Epidermal melanocyte (primary cell): ENCODE measurements around the gene DESI2.
"Not testable (repeated sequence)": the region's sequence is repeated elsewhere in the genome, so short reads cannot be mapped to it uniquely, and the experiment has no call there.

Experiments
- DNase-seq: peaks from one replicate; pipeline ENCODE4 v3.0.0; 2011; ENCODE audit warnings: low spot score; ENCODE audit not compliant: insufficient read length

The DESI2 gene

DNA sequence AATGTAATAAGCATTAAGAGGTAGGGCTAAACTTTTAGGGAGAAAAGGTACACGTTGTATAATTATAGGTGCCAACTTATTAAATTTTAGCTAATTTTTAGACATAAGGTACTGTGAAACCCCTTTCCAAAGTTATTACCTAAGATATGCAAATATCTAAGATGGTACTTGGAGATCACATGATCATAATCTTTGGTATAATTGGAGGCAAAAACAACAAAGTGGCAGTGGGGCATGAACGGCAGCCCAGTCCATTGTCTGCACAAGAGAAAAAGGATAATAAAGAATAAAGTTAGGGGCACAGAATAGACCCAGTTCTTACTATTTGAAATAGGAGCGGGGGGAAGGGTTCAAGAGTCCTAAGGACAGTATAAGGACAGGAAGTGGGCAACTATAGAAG lies 51.2 kb downstream of the DESI2 start:
- DNase-seq = no peak

DNA sequence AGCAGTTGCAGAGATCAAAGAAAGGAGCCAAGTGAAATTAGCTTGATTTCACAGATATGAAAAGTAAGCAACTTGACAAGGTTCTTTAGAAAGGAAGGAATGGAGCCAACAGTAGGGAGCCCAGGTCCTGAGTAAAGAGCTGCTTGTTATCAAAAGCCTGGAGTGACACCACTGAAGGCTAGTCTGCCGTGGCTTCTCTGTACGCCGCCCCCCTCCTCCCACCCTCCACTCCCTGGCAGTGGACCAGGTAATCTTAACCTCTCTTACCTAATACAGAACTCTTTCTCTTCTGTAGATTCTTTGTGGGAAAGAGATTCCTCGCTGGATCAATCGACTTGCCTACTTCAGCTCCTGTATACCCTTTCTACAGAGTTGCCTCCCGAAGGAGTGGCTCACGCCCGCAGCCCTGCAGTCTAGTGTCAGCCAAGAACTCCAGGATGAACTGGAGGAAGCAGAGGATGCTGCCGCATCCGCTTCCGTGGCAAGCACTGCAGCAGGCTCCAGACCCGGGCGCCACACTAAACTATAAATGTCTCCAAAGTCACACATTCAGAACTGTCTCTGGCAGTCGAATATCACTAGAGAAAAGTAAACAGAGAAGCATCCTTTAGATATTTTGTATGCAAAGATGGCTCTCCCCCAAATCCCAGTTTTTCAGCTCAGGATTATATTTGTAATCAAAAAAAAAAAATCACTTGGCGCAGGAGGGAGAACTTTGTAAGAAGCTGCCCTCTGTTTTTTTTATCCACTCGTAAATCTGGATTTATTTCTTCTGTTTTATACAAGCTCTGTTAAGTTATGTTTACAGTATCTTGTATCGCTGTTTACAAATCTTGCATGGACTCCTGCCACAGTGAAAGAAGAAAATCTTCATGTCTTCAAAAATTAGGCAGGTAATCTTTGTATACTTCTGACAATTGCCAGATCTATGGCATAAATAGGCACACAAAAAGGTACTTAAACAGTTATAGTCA lies 52.6 kb downstream of the DESI2 start:
- no peak for DNase-seq

DNA sequence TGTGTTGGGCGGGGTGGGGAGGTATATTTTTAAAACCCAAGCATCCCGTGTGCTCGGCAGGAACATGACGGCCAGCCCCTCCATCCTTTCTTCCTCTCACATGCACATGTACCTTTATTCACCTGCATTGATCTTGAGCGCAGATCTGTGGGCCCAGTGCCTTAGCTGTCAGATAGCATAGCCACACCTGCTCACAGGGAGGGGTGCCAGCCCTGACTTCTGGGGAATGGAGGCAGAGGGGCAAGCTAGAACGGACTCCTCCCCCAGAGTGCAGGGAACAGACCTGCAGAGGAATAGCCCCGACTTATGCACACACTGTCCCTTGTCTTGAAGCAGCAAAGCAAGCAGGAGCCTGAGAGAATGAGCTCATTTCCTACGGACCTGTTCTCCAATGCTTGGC lies 56.1 kb downstream of the DESI2 start:
- DNase-seq = no peak

DNA sequence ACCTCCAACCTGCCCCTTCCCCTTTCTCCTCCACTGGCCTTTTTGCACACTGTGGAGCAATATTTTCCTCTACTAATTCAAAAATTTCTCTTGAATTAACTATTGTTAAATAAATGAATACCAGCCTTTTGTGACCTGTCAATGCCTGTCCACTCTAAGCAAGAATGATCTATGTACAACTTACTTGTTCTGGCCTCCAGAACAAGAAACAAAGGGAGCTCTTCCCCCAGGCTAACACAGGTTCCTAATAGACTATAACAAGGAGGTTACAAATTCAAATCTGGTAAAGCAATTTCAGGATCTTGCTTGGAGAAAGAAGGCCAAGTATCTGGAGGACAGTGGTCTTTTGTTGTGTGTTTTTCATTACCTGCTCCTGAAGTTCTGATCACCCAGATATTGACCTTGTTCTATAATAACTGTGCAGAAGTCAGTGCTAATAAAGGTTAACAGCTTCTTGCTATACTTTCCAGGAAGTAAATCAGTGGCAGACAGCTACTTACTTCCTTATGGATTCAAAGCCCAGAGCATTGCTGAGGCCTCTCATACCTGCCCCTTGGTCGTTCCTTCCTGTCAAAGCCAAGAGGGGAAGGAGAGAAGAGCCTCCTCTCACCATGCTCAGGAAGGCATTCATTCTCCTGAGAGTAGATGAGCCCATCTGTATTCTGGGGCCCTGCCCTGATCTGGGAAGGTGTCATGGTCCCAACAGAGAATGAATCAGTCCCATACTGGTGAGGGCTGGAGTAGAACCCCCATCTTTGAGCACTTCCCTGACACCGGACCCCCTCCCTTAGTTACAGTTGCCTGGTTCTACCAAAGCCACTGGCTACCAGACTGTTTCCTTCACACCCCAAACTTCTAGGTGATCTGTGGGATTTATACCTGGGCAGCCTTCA lies 56.8 kb downstream of the DESI2 start:
- no peak for DNase-seq

DNA sequence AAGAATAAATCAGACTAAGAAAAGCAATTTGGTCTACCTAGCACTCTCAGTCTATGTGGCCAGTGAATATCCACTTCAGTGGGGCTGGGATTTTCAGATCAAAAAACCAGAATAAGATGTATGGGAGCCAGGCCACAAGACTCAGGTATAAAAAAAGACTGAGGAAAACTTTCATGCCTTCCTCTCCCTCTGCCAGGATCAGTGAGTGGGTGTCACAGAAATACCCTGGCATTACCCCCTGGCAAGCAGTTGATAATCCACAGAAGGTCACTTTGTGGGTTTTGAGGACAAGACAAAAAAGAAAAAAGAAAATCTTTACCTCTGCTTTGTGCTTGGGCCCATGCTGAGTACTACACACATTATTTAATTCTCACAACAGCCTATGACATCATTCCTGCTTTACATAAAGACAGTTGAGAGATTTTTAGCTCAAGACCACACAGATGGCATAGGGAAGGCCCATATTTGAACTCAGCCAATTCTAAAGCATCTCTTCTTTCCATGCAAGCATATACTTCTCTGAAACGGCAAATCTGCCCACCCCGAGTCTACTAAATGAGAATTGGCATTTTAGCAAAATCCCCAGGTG lies 57.6 kb downstream of the DESI2 start:
- DNase-seq = no peak

DNA sequence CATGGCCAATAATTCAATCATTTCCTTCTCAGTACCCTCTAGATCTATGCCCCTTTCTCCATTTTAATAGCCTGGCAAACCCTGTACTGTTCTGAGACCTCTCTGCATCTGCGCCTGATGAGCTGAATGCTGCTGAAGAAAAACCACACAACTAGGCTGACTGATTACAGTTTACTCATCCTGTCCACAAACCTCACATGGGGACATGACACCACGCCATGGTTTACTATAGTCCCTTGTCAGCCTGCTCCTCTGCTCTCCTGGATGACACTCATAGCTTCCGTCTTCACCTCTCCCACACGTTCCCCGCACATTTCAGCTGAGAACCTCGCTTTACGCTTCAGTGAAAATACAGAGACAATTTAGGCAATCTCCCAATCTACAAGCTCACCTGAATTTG lies 59.7 kb downstream of the DESI2 start:
- no peak for DNase-seq

DNA sequence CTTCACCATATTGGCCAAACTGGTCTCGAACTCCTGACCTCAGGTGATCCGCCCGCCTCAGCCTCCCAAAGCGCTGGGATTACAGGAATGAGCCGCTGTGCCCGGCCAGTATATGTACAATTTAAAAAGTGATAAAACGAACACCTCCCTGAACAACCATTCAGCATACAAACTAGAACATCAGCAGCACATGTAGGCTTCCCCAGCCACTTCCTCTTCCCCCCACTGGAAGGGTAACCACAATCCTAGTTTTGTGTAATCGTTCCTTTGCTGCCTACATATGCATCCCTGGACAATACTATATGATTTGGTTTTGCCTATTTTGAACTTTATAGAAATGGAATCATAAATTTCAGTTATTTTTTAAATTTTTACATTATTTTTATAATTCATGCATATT lies 60.4 kb downstream of the DESI2 start:
- DNase-seq = no peak

DNA sequence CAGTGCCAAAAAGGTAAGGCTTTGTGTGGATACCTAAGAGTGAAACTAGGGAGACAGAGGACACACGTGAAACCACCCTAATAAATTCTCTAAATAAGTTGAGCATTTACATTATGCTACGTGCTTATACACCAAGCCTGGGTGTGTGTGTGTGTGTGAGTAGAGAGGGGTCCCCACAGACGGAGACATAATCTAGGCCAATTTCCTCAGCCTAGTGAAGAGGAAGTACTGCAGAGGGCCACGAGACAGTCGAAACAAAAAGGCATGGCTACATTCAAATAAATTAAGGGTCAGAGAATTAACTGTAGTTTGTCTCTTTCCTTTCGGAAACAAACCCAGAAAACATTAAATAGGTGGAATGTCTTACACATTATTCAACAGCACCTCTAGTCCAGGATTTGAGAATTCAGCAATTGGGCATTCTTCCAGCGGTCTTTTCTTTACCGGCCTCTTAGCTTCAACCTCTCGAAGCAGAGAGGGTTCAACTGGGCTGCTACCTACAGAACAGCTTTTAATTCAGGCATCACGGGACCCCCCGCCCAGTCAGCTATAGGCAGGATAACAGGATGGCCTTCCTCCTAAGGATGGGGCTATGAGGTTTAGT lies 75.0 kb downstream of the DESI2 start:
- DNase-seq = no peak

DNA sequence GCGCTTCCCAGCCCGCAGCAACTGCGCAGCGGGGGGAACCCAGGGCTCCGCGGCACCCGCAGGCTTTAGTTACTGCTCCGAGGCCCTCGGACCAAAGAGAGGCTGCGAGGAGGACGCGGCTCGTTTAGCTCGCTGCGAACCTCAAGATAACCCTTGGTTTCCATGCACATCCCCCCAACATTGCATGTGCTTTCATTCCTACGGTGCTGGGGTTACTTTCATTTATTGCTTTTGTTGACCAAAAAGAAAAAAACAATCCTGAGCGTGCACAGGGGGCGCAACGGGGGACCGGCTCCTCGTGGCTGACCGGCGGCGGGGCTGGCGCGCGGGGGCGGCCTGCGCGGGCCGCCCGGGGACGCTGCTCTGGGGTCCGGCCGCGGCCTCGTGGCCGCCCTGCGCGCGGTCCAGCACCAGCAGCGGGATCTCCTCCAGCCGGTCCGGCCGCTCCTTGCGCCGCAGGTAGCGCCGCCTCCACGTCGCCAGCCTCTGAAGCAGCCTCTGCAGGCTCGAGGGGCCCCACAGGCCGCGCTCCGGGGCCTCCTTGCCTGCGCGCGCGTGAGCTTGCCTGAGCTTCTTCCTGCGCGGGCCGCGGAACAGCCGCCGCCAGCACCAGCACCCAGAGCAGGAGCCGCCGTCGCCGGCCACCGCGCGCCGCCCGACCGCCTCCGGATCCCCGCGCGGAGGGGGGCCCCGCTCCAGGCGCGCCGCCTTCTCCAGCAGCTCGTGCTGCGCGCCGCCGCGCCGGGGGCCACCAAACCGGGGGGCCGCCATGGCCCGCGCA lies 77.4 kb downstream of the DESI2 start:
- no peak for DNase-seq

DNA sequence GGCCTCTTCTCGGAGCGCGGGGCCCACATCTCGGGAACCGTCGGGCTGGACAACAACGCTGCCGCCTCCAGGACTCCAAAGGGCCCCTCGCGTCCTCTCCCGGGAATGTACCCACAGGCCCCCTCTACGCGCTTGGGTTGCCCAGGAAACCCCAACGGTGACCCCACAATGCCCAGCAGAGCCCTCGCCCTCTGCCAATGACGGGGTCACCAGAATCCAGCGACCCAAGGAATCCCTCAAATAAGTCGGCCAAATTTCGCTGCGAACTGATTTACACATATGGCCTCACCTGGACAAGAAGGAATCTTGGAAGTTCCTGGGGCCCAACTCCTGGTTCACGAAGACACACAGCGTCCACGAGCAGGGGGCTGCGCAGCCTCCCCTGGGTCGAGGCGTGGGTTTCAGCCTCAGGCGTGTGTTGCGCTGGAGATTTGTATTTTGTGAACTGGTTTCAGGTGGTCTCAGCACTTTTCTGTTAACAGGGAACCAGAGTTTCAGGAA lies 78.1 kb downstream of the DESI2 start:
- no peak for DNase-seq

DNA sequence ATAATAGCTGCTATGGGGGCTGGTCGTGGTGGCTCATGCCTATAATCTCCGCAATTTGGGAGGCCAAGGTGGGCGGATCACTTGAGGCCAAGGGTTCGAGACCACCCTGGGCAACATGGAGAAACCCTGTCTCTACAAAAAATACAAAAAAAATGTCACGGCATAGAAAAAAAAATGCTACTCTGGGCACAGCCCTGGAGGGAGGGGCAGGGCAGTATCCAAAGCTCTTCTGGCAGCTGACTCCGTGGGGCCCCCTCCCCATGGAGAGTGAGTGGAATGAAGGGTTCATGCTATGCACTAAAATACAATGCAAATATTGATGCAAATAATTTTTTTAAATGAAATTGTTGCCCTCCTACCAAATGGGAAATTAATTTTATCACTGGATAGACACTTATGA lies 78.7 kb downstream of the DESI2 start:
- no peak for DNase-seq

DNA sequence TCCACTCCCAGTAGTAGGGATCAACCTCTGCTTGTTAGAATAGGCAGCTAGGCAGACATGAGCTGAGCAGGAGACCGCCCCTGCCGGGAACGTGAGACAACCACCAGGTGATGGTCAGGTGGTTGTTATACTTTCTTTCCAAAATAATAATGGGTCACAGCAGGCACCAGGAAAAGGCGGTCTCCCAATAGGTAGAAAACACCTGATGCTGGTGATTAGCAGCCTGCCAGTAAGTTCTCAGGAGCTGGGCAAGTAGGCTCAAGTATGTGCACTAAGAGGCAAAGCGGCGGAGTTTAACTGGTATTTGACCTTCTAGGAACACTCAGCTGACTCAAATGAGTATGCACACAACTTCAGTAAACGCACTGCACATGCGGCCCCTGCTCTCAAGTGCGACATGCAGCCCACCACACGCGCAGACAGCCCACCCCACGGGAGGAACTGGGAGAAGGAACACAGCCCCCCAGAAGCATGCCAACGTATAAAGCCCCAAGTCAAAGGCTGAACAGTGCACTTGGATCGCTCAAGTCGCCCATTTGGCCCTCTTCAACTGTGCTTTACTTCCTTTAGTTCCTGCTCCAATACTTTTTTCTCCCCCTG lies 80.0 kb downstream of the DESI2 start:
- no peak for DNase-seq

DNA sequence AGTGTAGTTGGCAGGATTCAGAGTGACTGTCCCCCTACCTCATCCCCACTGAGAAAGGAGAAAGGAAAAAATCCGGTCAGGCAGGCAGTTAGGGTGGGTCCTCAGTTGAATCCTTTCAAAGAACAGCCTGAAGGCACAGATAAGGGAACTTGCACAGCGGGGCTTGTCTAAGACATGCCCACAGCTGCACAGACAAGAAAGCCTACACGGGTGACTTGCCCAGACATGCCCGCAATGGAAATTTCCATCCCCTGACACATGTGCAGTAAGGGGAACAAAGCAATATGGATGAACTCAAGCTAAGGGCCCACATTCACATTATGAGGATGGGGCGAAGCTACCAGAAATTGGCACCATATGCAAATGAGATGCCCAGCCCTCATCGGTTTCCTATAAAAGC lies 82.5 kb downstream of the DESI2 start:
- DNase-seq = no peak

DNA sequence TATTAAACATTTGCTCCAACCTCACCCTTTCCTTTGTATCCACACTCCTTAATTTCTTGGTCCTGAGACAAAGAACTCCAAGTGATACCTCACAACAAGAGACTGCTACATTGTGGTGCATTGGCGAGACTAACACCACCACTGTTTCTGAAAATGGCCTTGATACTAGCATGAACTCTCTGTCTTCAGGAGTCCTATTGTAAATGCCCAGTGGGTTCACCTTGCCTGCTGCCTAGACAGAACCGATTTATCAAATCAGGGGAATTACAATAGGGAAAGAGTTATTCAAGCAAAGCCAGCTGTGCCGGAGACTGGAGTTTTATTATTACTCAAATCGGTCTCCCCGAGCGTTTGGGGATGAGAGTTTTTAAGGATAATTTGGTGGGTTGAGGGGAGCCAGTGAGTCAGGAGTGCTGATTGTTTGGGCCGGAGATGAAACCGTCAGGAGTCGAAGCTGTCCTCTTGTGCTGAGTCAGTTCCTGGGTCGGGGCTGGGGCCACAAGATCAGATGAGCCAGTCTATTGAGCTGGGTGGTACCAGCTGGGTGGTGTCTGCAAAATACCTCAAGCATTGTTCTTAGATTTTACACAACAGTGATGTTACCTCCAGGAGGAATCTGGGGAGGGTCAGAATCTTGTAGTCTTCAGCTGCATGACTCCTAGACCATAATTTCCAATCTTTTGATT lies 83.1 kb downstream of the DESI2 start:
- no peak for DNase-seq

DNA sequence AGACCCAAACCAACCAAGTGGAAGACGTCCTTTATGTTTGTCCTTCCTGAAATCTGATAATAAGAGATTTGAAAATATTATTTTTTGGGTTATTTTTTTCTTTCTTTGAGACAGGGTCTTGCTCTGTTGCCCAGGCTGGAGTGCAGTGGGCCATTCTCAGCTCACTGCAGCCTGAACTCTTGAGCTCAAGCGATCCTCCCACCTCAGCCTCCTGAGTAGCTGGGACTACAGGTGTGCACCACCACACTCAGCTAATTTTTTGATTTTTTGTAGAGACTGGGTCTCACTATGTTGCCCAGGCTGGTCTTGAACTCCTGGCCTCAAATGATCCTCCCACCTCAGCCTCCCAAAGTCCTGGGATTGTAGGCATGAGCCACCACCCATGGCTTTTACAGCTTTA lies 86.2 kb downstream of the DESI2 start:
- not testable (repeated sequence) for DNase-seq

DNA sequence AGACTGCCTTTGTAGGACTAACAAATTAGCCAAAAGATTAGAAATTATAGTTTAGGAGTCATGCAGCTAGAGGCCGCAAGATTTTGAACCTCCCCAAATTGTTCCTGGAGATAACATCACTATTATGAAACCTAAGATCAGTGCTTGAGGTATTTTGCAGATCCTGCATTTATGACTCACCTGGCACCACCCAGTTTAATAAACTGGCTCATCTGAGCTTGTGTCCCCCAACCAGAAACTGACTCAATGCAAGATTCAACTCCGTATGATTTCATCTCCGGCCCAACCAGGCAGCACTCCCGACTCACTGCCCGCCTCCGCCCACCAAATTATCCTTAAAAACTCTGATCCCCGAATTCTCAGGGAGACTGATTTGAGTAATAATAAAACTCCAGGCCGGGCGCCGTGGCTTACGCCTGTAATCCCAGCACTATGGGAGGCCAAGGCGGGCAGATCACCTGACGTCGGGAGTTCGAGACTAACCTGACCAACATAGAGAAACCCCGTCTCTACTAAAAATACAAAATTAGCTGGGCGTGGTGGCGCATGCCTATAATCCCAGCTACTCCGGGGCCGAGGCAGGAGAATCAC lies 87.2 kb downstream of the DESI2 start:
- not testable (repeated sequence) for DNase-seq

DNA sequence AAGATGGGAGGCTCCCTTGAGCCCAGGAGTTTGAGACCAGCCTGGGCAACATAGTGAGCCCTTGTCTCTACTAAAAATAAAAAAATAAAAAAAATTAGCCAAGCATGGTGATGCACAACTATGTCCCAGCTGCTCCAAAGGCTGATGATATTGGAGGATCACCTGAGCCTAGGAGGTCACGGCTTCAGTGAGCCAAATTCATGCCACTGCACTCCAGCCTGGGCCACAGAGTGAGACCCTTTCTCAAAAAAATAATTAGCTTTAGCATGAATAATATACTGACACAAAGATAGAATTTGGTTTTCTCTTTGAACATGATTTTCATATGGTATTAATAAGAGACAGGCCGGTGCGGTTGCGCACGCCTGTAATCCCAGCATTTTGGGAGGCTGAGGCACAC lies 88.8 kb downstream of the DESI2 start:
- DNase-seq = no peak

DNA sequence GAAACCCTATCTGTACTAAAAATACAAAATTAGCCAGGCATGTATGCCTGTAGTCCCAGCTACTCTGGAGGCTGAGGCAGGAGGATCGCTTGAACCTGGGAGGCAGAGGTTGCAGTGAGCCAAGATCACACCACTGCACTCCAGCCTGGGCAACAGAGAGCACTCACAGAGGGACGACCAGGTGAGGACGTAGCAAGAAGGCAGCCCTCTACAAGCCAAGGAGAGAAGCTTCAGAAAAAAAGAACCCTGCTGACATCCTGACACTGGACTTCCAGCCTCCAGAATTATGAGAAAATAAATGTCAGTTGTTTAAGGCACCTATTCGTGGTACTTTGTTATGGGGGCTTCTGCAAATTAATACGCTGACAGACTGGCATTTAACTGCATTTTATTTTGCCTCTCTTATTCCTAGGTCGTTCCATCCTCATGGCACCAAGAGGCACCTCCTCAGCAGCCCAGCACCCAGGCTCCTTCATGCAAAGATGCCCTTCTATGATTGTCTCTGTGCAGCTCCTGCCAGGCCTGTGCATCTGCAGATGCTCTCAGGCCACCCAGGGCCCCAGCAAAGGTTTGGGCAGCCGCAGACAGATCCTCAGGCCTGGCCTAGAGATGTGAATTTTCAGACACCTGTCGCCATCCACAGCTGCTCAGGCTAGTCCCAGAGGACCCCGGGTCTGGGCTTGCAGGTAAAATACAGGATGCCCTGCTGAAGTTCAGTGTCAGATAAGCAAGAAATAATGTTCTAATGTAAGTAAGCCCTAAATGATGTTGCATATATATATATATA lies 96.5 kb downstream of the DESI2 start:
- DNase-seq = no peak
